K562 (cell line): ENCODE measurements around the gene GP1BB. TPM values are rescaled to one million over a fixed set of nuclear protein-coding genes. Genes with fewer than 3 reads are reported as not detected.

Experiments used
- ARID1B ChIP-seq: fragments of 450-650 bp; IDR thresholded peaks from 2 replicates; pipeline ENCODE4 v1.6.1; 2016; ENCODE audit warnings: antibody characterized with exemption, mild to moderate bottlenecking, inconsistent platforms
- CBX1 ChIP-seq: sonication (generic); IDR thresholded peaks from 2 replicates; pipeline ENCODE4 v1.6.1; 2016; ENCODE audit warnings: antibody characterized with exemption, low read depth, mild to moderate bottlenecking
- CHD2 ChIP-seq: IDR thresholded peaks from 2 replicates; pipeline ENCODE4 v1.6.1; 2011; ENCODE audit warnings: low read depth, low read length
- CHD4 ChIP-seq: fragments of 200-600 bp; sonication (generic); IDR thresholded peaks from 3 replicates; pipeline ENCODE4 v1.6.1; 2012; ENCODE audit warnings: low read depth, mild to moderate bottlenecking, mixed read lengths, low read length, inconsistent platforms; ENCODE audit not compliant: insufficient read depth, insufficient replicate concordance, poor library complexity, severe bottlenecking
- ETS2 ChIP-seq: IDR thresholded peaks from 2 replicates; pipeline ENCODE4 v1.6.1; 2016; ENCODE audit warnings: borderline replicate concordance, missing genetic modification characterization, mild to moderate bottlenecking, moderate library complexity, missing compliant biosample characterization; ENCODE audit not compliant: poor library complexity, severe bottlenecking
- FOXJ2 ChIP-seq: fragments of 200-800 bp; sonication (Bioruptor generic); IDR thresholded peaks from 2 replicates; pipeline ENCODE4 v1.6.1; 2016; ENCODE audit warnings: missing genetic modification characterization, missing compliant biosample characterization
- FUS ChIP-seq: fragments of 200-400 bp; formaldehyde crosslinking; optimal IDR thresholded peaks from 2 replicates; pipeline ENCODE3; 2017; ENCODE audit warnings: low read depth, low read length
- HMG20B ChIP-seq: fragments of 250-450 bp; sonication (Bioruptor Pico); IDR thresholded peaks from 2 replicates; pipeline ENCODE4 v1.5.0; 2021; ENCODE audit warnings: mild to moderate bottlenecking
- HSF4 ChIP-seq: fragments of 250-450 bp; sonication (Bioruptor Pico); IDR thresholded peaks from 2 replicates; pipeline ENCODE4 v2.1.2; 2022; ENCODE audit warnings: mild to moderate bottlenecking, moderate library complexity, borderline replicate concordance
- PHB2 ChIP-seq: fragments of 450-650 bp; IDR thresholded peaks from 2 replicates; pipeline ENCODE4 v1.6.1; 2017; ENCODE audit warnings: low read depth
- RBBP5 ChIP-seq: fragments of 200-600 bp; sonication (generic); IDR thresholded peaks from 2 replicates; pipeline ENCODE4 v1.6.1; 2012; ENCODE audit warnings: borderline replicate concordance, mild to moderate bottlenecking, low read length, control low read depth, inconsistent platforms; ENCODE audit not compliant: insufficient read depth, poor library complexity, severe bottlenecking
- RBM17 ChIP-seq: fragments of 200-400 bp; formaldehyde crosslinking; IDR thresholded peaks from 2 replicates; pipeline ENCODE4 v1.6.1; 2017; ENCODE audit warnings: low read depth, mild to moderate bottlenecking, low read length, borderline replicate concordance
- SNRNP70 ChIP-seq: fragments of 200-400 bp; formaldehyde crosslinking; optimal IDR thresholded peaks from 2 replicates; pipeline ENCODE3; 2017; ENCODE audit warnings: low read depth, low read length
- TEAD1 ChIP-seq, 2 experiments: fragments of 450-650 bp in 1 of 2; sonication (generic) in 1 of 2; formaldehyde crosslinking; IDR thresholded peaks; 2 replicates each; pipeline versions ENCODE4 v1.4.0 to v1.8.0; 2020 to 2022; ENCODE audit warnings: mild to moderate bottlenecking in 2 of 2, missing genetic modification reagents in 1 of 2
- USF1 ChIP-seq: sonication (generic); formaldehyde crosslinking; IDR thresholded peaks from 2 replicates; pipeline ENCODE4 v1.9.0; 2022; ENCODE audit warnings: mild to moderate bottlenecking, missing genetic modification reagents
- WHSC1 ChIP-seq: IDR thresholded peaks from one replicate; pipeline ENCODE4 v1.6.1; 2012; ENCODE audit warnings: low read length, control low read depth, inconsistent platforms
- ZBTB1 ChIP-seq: sonication (generic); formaldehyde crosslinking; IDR thresholded peaks from 2 replicates; pipeline ENCODE4 v1.8.1; 2023; ENCODE audit warnings: missing genetic modification reagents, low read depth, mild to moderate bottlenecking, borderline replicate concordance
- ZFPM2 ChIP-seq: fragments of 250-450 bp; sonication (Bioruptor Pico); IDR thresholded peaks from 2 replicates; pipeline ENCODE4 v1.5.1; 2022; ENCODE audit warnings: mild to moderate bottlenecking
- ZNF232 ChIP-seq: sonication (generic); formaldehyde crosslinking; IDR thresholded peaks from 2 replicates; pipeline ENCODE4 v1.8.0; 2022; ENCODE audit warnings: mild to moderate bottlenecking, missing genetic modification reagents
- ZNF384 ChIP-seq: IDR thresholded peaks from 2 replicates; pipeline ENCODE4 v1.6.1; 2012; ENCODE audit warnings: low read depth, low read length, improper control_type of control experiment
- ZNF41 ChIP-seq: fragments of 250-450 bp; sonication (Bioruptor Pico); conservative IDR thresholded peaks from 2 replicates; pipeline ENCODE4 v1.4.0; 2020; ENCODE audit warnings: mild to moderate bottlenecking
- ZNF551 ChIP-seq: fragments of 250-450 bp; sonication (Bioruptor Pico); IDR thresholded peaks from 2 replicates; pipeline ENCODE4 v1.5.0; 2021; ENCODE audit warnings: mild to moderate bottlenecking, moderate library complexity
- ZNF644 ChIP-seq: fragments of 200-800 bp; sonication (Bioruptor generic); IDR thresholded peaks from 2 replicates; pipeline ENCODE4 v1.6.1; 2016; ENCODE audit warnings: low read depth, missing genetic modification characterization, missing compliant biosample characterization
- ZNF695 ChIP-seq: fragments of 450-650 bp; formaldehyde crosslinking; IDR thresholded peaks from 2 replicates; pipeline ENCODE4 v1.4.0; 2020; ENCODE audit warnings: mild to moderate bottlenecking, moderate library complexity
- ZNF778 ChIP-seq: fragments of 450-650 bp; formaldehyde crosslinking; IDR thresholded peaks from 2 replicates; pipeline ENCODE4 v1.4.0; 2020; ENCODE audit warnings: mild to moderate bottlenecking, moderate library complexity
- ZNF780A ChIP-seq: fragments of 250-450 bp; sonication (Bioruptor Pico); IDR thresholded peaks from 2 replicates; pipeline ENCODE4 v1.5.0; 2021; ENCODE audit warnings: mild to moderate bottlenecking
- ZNF79 ChIP-seq: fragments of 250-450 bp; sonication (Bioruptor Pico); IDR thresholded peaks from 2 replicates; pipeline ENCODE4 v1.4.0; 2020; ENCODE audit warnings: low read depth, mild to moderate bottlenecking, moderate library complexity
- polyA plus RNA-seq, 8 experiments: library from polyadenylated mRNA; depleted of rRNA in 4 of 8; stranded (reverse) in 5 of 8; unstranded in 3 of 8; fragments of >200 nt; fragmentation: Nextera tagmentation in 2 of 8; fragmentation: Illumina TruSeq in 1 of 8; extraction: Ambion mirVana in 2 of 8; extraction: Trizol in 1 of 8; gene quantifications; 2 replicates each; pipeline versions ENCODE4 v1.2.1 to v1.2.3, GENCODE V29; 2011 to 2014; ENCODE audit warnings: inconsistent platforms in 1 of 8, missing spikeins in 1 of 8
- total RNA-seq, 7 experiments: library from RNA; depleted of rRNA in 6 of 7; stranded (reverse); fragments of >200 nt in 6 of 7; fragmentation: Illumina TruSeq in 2 of 7; extraction: Trizol in 2 of 7; gene quantifications; 2 replicates each; pipeline versions ENCODE4 v1.2.1 to v1.2.3, GENCODE V29; 2011 to 2021; ENCODE audit warnings: low replicate concordance in 1 of 7
- TF ChIP-seq, protein P1 (sequence below): fragments of 250-450 bp; sonication (Bioruptor Pico); IDR thresholded peaks from 2 replicates; pipeline ENCODE4 v1.5.0; 2021; ENCODE audit warnings: mild to moderate bottlenecking, borderline replicate concordance

The GP1BB gene
- total and polyA plus RNA-seq, 9 of the 15 experiments (the other 6 are each of a cell fraction or from before 2014, with no cell fraction given) = 0.69 to 162 (median 2.8) TPM

GRCh38 chr22:19718456-19719049 lies 4.8 kb upstream of the GP1BB start (continued):
- TF ChIP-seq ZNF780A (CRISPR knock-in tag) (no peak), SNRNP70 (no peak), ARID1B (no peak), ZNF41 (CRISPR knock-in tag) (no peak), CBX1 (no peak), ZNF644 (no peak), HSF4 (CRISPR knock-in tag) (no peak), ETS2 (tag) (peak; percentile 13), FOXJ2 (no peak), HMG20B (CRISPR knock-in tag) (no peak), RBM17 (no peak), CHD4 (peak; percentile 86), ZNF384 (0 out of 2 replicates have a peak, but pooled peaks have one; percentile 4), ZNF79 (no peak), WHSC1 (no peak), TEAD1 (CRISPR knock-in tag; IDR thresholded peaks at IDR 0.05) (no peak), ZNF695 (CRISPR knock-in tag) (no peak), ZNF232 (no peak), PHB2 (no peak), ZFPM2 (CRISPR knock-in tag) (peak; percentile 23; the same call in 1 of the 2 replicates), ZNF778 (CRISPR knock-in tag) (no peak), CHD2 (0 out of 2 replicates have a peak, but pooled peaks have one; percentile 42), USF1 (CRISPR knock-in tag) (no peak), ZBTB1 (no peak), ZNF551 (CRISPR knock-in tag) (no peak), FUS (peak; percentile 96), RBBP5 (peak; percentile 90)
- TF ChIP-seq, protein P1, sequence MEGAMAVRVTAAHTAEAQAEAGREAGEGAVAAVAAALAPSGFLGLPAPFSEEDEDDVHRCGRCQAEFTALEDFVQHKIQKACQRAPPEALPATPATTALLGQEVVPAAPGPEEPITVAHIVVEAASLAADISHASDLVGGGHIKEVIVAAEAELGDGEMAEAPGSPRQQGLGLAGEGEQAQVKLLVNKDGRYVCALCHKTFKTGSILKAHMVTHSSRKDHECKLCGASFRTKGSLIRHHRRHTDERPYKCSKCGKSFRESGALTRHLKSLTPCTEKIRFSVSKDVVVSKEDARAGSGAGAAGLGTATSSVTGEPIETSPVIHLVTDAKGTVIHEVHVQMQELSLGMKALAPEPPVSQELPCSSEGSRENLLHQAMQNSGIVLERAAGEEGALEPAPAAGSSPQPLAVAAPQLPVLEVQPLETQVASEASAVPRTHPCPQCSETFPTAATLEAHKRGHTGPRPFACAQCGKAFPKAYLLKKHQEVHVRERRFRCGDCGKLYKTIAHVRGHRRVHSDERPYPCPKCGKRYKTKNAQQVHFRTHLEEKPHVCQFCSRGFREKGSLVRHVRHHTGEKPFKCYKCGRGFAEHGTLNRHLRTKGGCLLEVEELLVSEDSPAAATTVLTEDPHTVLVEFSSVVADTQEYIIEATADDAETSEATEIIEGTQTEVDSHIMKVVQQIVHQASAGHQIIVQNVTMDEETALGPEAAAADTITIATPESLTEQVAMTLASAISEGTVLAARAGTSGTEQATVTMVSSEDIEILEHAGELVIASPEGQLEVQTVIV (CRISPR knock-in tag) = no peak
